Neural cell (in vitro differentiated cells): ENCODE data around the gene KLF16. TPM values are rescaled to one million over a fixed set of nuclear protein-coding genes. Genes with fewer than 3 reads are reported as not detected.

Source experiments
- H2AFZ ChIP-seq: fragments of 200-600, 300-800 bp; sonication (generic), shearing (Covaris generic); 2 replicates; pipeline ENCODE4 v1.6.0; 2014; ENCODE audit warnings: low read depth, mild to moderate bottlenecking, antibody characterized with exemption, low read length, moderate library complexity
- H3F3A ChIP-seq: fragments of 200-600 bp; shearing (Covaris generic); 2 replicates; pipeline ENCODE4 v1.6.1; 2016; ENCODE audit warnings: mild to moderate bottlenecking, moderate library complexity, mixed read lengths, antibody characterized with exemption, low read length; ENCODE audit not compliant: insufficient read depth, poor library complexity, severe bottlenecking
- H3K27ac ChIP-seq: fragments of 200-600, 300-800 bp; sonication (generic), shearing (Covaris generic); 2 replicates; pipeline ENCODE4 v1.5.1; 2014; ENCODE audit warnings: mild to moderate bottlenecking, low read length, moderate library complexity
- H3K27me3 ChIP-seq: fragments of 300-800, 200-600 bp; sonication (generic), shearing (Covaris generic); 2 replicates; pipeline ENCODE4 v1.6.0; 2014; ENCODE audit warnings: mild to moderate bottlenecking, low read depth, low read length, moderate library complexity; ENCODE audit not compliant: insufficient read depth
- H3K36me3 ChIP-seq: fragments of 300-800, 200-600 bp; sonication (generic), shearing (Covaris generic); 2 replicates; pipeline ENCODE4 v1.5.1; 2014; ENCODE audit warnings: mild to moderate bottlenecking, antibody characterized with exemption, low read length, moderate library complexity; ENCODE audit not compliant: insufficient read depth
- H3K4me2 ChIP-seq: fragments of 300-800, 200-600 bp; sonication (generic), shearing (Covaris generic); 2 replicates; pipeline ENCODE4 v1.6.0; 2014; ENCODE audit warnings: mild to moderate bottlenecking, low read length
- H3K4me3 ChIP-seq: fragments of 300-800, 200-600 bp; sonication (generic), shearing (Covaris generic); 2 replicates; pipeline ENCODE4 v1.5.1; 2014; ENCODE audit warnings: mild to moderate bottlenecking, low read length, moderate library complexity
- H3K79me2 ChIP-seq: fragments of 200-600 bp; shearing (Covaris generic); replicated peaks from 2 replicates; pipeline ENCODE4 v1.6.0; 2014; ENCODE audit warnings: mild to moderate bottlenecking, low read length, moderate library complexity; ENCODE audit not compliant: insufficient read depth
- H3K9ac ChIP-seq: fragments of 300-800, 200-600 bp; sonication (generic), shearing (Covaris generic); 2 replicates; pipeline ENCODE4 v1.6.1; 2016; ENCODE audit warnings: mild to moderate bottlenecking, low read length, mixed read lengths
- H3K9me2 ChIP-seq: fragments of 200-600 bp; shearing (Covaris generic); 2 replicates; pipeline ENCODE4 v1.6.1; 2016; ENCODE audit warnings: mild to moderate bottlenecking, low read length, mixed read lengths; ENCODE audit not compliant: insufficient read depth
- H3K9me3 ChIP-seq: fragments of 200-600, 300-800 bp; sonication (generic), shearing (Covaris generic); 2 replicates; pipeline ENCODE4 v1.6.1; 2016; ENCODE audit warnings: mild to moderate bottlenecking, mixed run types, low read length, moderate library complexity, mixed read lengths
- H4K20me1 ChIP-seq: fragments of 200-600 bp; shearing (Covaris generic); 2 replicates; pipeline ENCODE4 v1.6.1; 2016; ENCODE audit warnings: mild to moderate bottlenecking, mixed run types; ENCODE audit not compliant: insufficient read depth
- CTCF ChIP-seq: fragments of 450-650 bp; IDR thresholded peaks from 2 replicates; pipeline ENCODE4 v1.5.1; 2014; ENCODE audit warnings: antibody characterized with exemption, mild to moderate bottlenecking, moderate library complexity; ENCODE audit not compliant: poor library complexity, severe bottlenecking
- EP300 ChIP-seq: fragments of 450-650 bp; conservative IDR thresholded peaks from 2 replicates; pipeline ENCODE4 v1.6.1; 2014; ENCODE audit warnings: antibody characterized with exemption, mild to moderate bottlenecking, moderate library complexity; ENCODE audit not compliant: poor library complexity, severe bottlenecking
- EZH2 ChIP-seq: fragments of 200-600, 300-800 bp; shearing (Covaris generic), sonication (generic); IDR thresholded peaks from 2 replicates; pipeline ENCODE4 v1.6.1; 2014; ENCODE audit warnings: antibody characterized with exemption, low read length, borderline replicate concordance, mild to moderate bottlenecking; ENCODE audit not compliant: insufficient read depth, poor library complexity, severe bottlenecking
- MXI1 ChIP-seq: fragments of 450-650 bp; conservative IDR thresholded peaks from 2 replicates; pipeline ENCODE4 v1.6.1; 2014; ENCODE audit warnings: antibody characterized with exemption, mild to moderate bottlenecking; ENCODE audit not compliant: poor library complexity, severe bottlenecking
- POLR2AphosphoS5 ChIP-seq: IDR thresholded peaks from 2 replicates; pipeline ENCODE4 v1.6.1; 2012
- RAD21 ChIP-seq: fragments of 450-650 bp; conservative IDR thresholded peaks from 2 replicates; pipeline ENCODE4 v1.6.1; 2014; ENCODE audit warnings: antibody characterized with exemption, mild to moderate bottlenecking, moderate library complexity
- REST ChIP-seq: IDR thresholded peaks from 2 replicates; pipeline ENCODE4 v1.6.1; 2012; ENCODE audit warnings: borderline replicate concordance
- SMC3 ChIP-seq: fragments of 450-650 bp; conservative IDR thresholded peaks from 2 replicates; pipeline ENCODE4 v1.6.1; 2014; ENCODE audit warnings: antibody characterized with exemption, mild to moderate bottlenecking, moderate library complexity; ENCODE audit not compliant: poor library complexity
- TAF1 ChIP-seq: IDR thresholded peaks from 2 replicates; pipeline ENCODE4 v1.6.1; 2012; ENCODE audit warnings: low read depth
- polyA plus RNA-seq: library from polyadenylated mRNA; depleted of rRNA; stranded (reverse); fragments of >200 nt; gene quantifications from 2 replicates; pipeline ENCODE4 v1.2.3, GENCODE V29; 2014

KLF16 gene
- polyA plus RNA-seq, 1 donor from 2014 or later = 3.5 TPM

GRCh38 chr19:1814833-1815604 lies 48.4 kb downstream of the KLF16 start:
- H3K27me3 ChIP-seq = no peaks in the 10 kb centered on the region
- H3F3A ChIP-seq = no peaks in the 10 kb centered on the region
- H3K27ac ChIP-seq = no peak overlapping the region
- TF ChIP-seq SMC3 (no peak), EZH2 (no peak), REST (no peak), EP300 (no peak), POLR2AphosphoS5 (no peak), TAF1 (no peak), RAD21 (no peak), MXI1 (no peak), CTCF (no peak)
- no peaks in the 10 kb centered on the region for H4K20me1 ChIP-seq
- no peak overlapping the region for H3K4me3 ChIP-seq
- H3K36me3 ChIP-seq = no peaks in the 10 kb centered on the region
- no peaks in the 10 kb centered on the region for H3K9me3 ChIP-seq
- H3K9ac ChIP-seq = no peak overlapping the region
- no peaks in the 10 kb centered on the region for H3K9me2 ChIP-seq
- no peaks in the 10 kb centered on the region for H3K79me2 ChIP-seq
- H2AFZ ChIP-seq = no peak overlapping the region
- no peak overlapping the region for H3K4me2 ChIP-seq

- Histone ChIP-seq H3K79me2 (no peaks in the 10 kb centered on the region), H4K20me1 (no peaks in the 10 kb centered on the region), H3K36me3 (no peaks in the 10 kb centered on the region), H3K27me3 (no peaks in the 10 kb centered on the region), H3K27ac (no peak overlapping the region), H2AFZ (no peak overlapping the region), H3F3A (no peaks in the 10 kb centered on the region), H3K4me2 (no peak overlapping the region), H3K4me3 (no peak overlapping the region), H3K9ac (no peak overlapping the region), H3K9me2 (no peaks in the 10 kb centered on the region), H3K9me3 (no peaks in the 10 kb centered on the region)
- TF ChIP-seq EP300 (no peak), POLR2AphosphoS5 (no peak), REST (no peak), EZH2 (no peak), SMC3 (no peak), CTCF (no peak), TAF1 (no peak), MXI1 (no peak)
Measured at GRCh38 chr19:1814391-1814790, 49.0 kb downstream of the KLF16 start.
